NB4 (cell line): ENCODE results near the gene APP.

ENCODE experiments used
- DNase-seq: peaks from one replicate; pipeline ENCODE4 v3.0.0; 2010; ENCODE audit warnings: low read depth
- H3K4me3 ChIP-seq: one replicate; pipeline ENCODE4 v1.5.1; 2011; ENCODE audit warnings: mild to moderate bottlenecking, low read depth, low read length, moderate library complexity
- MYC ChIP-seq: IDR thresholded peaks from 2 replicates; pipeline ENCODE4 v1.6.1; 2011; ENCODE audit warnings: low read depth, low read length
- POLR2A ChIP-seq: IDR thresholded peaks from 2 replicates; pipeline ENCODE4 v1.6.1; 2011; ENCODE audit warnings: mild to moderate bottlenecking; ENCODE audit not compliant: insufficient read length; ENCODE audit errors: extremely low read depth
- TF ChIP-seq, protein P1 (sequence below): IDR thresholded peaks from one replicate; pipeline ENCODE4 v1.5.1; 2012; ENCODE audit warnings: low read depth, low read length
- TF ChIP-seq, protein P2 (sequence below): IDR thresholded peaks from 2 replicates; pipeline ENCODE4 v1.6.1; 2011; ENCODE audit warnings: low read depth, low read length

The APP gene

DNA sequence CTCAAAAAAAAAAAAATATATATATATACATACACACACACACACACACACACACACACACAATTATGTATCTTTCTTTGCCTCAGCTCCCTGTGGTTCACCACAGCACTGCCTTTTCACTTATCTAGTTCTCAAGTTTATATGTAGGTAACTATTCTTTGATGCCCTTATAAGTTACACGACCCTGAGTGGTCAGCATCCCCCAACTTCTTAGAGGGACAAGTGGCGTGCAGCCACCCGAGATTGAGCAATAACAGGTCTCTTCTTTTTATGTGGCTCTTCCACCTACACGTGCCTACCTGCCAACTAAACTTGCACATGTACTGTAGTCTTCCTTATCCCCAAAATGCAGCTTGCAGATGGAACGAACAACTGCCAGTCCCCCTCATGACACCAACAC, 315.0 kb downstream of the APP start:
- H3K4me3 ChIP-seq, result no peak overlapping the region
- TF ChIP-seq MYC, result no peak
- TF ChIP-seq, protein P1, sequence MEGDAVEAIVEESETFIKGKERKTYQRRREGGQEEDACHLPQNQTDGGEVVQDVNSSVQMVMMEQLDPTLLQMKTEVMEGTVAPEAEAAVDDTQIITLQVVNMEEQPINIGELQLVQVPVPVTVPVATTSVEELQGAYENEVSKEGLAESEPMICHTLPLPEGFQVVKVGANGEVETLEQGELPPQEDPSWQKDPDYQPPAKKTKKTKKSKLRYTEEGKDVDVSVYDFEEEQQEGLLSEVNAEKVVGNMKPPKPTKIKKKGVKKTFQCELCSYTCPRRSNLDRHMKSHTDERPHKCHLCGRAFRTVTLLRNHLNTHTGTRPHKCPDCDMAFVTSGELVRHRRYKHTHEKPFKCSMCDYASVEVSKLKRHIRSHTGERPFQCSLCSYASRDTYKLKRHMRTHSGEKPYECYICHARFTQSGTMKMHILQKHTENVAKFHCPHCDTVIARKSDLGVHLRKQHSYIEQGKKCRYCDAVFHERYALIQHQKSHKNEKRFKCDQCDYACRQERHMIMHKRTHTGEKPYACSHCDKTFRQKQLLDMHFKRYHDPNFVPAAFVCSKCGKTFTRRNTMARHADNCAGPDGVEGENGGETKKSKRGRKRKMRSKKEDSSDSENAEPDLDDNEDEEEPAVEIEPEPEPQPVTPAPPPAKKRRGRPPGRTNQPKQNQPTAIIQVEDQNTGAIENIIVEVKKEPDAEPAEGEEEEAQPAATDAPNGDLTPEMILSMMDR, result no peak
- TF ChIP-seq, protein P2, sequence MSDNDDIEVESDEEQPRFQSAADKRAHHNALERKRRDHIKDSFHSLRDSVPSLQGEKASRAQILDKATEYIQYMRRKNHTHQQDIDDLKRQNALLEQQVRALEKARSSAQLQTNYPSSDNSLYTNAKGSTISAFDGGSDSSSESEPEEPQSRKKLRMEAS, result no peak
- no peak for TF ChIP-seq POLR2A
- no peak for DNase-seq

DNA sequence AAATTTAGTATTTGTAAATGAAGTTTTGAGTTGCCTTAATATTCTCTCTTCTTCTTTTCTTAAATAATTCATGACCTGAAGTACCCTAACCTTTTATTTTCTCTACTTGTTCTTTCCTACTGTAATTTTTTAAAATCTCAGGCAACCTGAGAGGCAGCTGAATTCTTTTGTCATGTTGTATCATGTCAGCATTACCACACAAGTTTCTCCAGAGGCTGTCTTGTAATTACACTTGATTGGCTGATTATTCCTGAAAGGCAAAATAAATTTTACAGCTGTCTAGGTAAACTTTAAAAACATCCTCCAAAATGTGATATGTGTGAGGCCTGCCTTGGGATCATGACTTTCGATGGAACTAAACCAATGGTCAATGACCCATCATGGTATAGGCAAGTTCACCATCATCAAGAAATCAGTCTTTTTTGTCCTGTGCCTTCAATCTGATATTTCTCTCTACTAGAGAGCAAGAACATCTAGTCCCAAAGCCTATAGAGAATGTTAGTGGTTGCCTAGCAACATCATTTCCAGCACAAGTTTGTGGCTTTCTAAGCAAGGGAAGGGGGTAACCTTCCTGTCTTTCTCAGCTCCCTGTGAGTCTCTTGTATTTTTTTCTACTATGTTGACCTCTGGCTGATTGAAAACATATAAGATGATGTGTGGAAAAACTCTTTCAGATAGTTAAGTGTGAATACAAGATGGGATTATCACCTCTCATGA, 320.3 kb downstream of the APP start:
- DNase-seq, result no peak
- TF ChIP-seq, protein P2, result no peak
- TF ChIP-seq, protein P1, result no peak
- TF ChIP-seq MYC (no peak), POLR2A (no peak)
- H3K4me3 ChIP-seq, result no peak overlapping the region

DNA sequence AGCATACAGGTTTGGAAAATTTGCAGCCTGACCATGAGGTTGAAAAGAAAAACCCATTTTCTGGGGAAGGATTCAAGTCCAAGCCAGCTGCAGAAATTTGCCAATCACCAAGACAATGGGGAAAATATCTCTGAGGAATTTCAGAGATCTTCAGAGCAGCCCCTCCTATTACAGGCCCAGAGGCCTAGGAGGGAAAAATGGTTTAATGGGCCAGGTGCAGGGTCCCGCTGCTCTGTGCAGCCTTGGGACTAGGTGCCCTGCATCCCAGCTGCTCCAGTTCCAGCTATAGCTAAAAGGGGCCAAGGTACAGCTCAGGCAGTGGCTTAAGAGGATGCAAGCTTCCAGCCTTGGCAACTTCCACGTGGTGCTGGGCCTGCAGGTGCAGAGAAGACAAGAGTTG, 322.3 kb downstream of the APP start:
- no peak for DNase-seq
- H3K4me3 ChIP-seq, result no peak overlapping the region
- TF ChIP-seq POLR2A (no peak), MYC (no peak)
- TF ChIP-seq, protein P1, result no peak
- TF ChIP-seq, protein P2, result no peak

DNA sequence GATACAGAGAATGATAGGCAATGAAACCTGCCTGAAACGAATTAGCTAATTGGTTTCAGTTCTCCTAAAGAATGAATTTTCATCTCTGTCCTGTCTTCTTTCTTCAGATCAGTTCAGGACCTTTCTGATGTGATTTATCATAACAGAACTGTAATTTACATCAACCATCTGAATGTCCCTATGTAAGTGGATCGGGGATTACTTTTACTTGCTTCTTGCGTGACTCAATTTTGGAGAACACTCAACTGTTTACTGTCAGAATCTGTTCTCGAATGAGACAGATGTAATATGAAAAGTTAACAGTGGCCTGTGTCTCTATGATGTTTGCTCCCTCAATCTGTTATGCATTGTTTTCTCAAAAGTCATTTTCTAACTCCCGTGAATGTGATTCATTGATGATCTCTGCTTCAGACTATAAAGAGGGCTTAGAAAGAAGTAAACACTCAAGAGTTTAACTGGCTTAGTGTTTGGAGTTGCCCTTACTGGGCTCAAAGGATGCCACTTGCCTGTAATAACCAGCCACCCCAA, 324.8 kb downstream of the APP start:
- no peak overlapping the region for H3K4me3 ChIP-seq
- no peak for DNase-seq
- TF ChIP-seq, protein P1, result no peak
- TF ChIP-seq, protein P2, result no peak
- TF ChIP-seq POLR2A (no peak), MYC (no peak)

DNA sequence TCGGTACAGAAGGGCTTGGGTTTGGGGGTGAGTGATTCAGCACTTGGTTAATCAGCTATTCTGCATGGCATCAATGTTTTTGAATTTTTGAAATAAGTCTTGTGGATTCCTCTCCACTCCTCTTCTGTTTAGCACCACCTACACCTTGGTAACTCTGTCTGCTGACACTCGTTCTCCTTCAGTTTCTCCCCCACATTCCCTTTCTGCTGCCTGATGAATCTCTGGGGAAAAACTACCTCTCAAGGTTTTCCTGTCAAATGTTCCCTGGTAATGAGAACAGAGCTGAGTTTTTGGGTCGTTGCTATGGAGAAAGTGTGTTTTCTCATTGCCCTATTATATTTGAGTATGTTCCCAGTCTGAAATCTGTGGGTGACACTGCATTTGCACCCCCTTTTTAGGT, 327.6 kb downstream of the APP start:
- TF ChIP-seq, protein P1, result no peak
- no peak for TF ChIP-seq MYC
- TF ChIP-seq, protein P2, result no peak
- TF ChIP-seq POLR2A, result no peak
- H3K4me3 ChIP-seq, result no peak overlapping the region
- no peak for DNase-seq
